PC-9 (cell line): Measurements from ENCODE around the gene NEUROD2. TPM values are rescaled to one million over a fixed set of nuclear protein-coding genes. Genes with fewer than 3 reads are reported as not detected.

Experiments used
- BruUV-seq: library from RNA; stranded (reverse); fragments of 400-500 nt; replicated peaks from 2 replicates; lab custom pipeline; 2021; lab: Mats Ljungman, UMichigan
- CTCF ChIA-PET: fragments of 300-600 bp; sonication (Branson Sonifier 250); formaldehyde crosslinking; loops from one replicate; lab custom pipeline; 2022; ENCODE audit warnings: antibody characterized with exemption; lab: Charles Lee
- POLR2A ChIA-PET: fragments of 300-600 bp; sonication (Branson Sonifier 250); formaldehyde crosslinking; loops from one replicate; lab custom pipeline; 2022; ENCODE audit warnings: antibody characterized with exemption; ENCODE audit not compliant: unreplicated experiment; lab: Charles Lee
- DNase-seq, 2 experiments: peaks; one replicate each; pipeline versions ENCODE4 v3.0.0 to v3.0.0-alpha.2; 2015 to 2022; ENCODE audit warnings: mixed read lengths in 1 of 2
- H2AFZ ChIP-seq: fragments of 200-600 bp; sonication (generic); 2 replicates; pipeline ENCODE4 v1.8.1; 2017; ENCODE audit warnings: antibody characterized with exemption
- H3F3A ChIP-seq: fragments of 200-600 bp; sonication (generic); 2 replicates; pipeline ENCODE4 v1.8.1; 2017; ENCODE audit warnings: antibody characterized with exemption, mild to moderate bottlenecking, low read depth; ENCODE audit not compliant: insufficient read depth
- H3K27ac ChIP-seq: fragments of 200-600 bp; sonication (generic); 2 replicates; pipeline ENCODE4 v1.6.1; 2016; ENCODE audit warnings: mixed run types
- H3K27me3 ChIP-seq: fragments of 200-600 bp; sonication (generic); 2 replicates; pipeline ENCODE4 v1.6.1; 2016; ENCODE audit warnings: low read depth, mixed run types; ENCODE audit not compliant: insufficient read depth
- H3K36me3 ChIP-seq: fragments of 200-600 bp; sonication (generic); 2 replicates; pipeline ENCODE4 v1.6.1; 2016; ENCODE audit warnings: low read depth, mixed run types
- H3K4me1 ChIP-seq: fragments of 200-600 bp; sonication (generic); replicated peaks from 2 replicates; pipeline ENCODE4 v1.6.1; 2016; ENCODE audit warnings: mixed run types; ENCODE audit not compliant: insufficient read depth
- H3K4me2 ChIP-seq: fragments of 200-600 bp; sonication (generic); 2 replicates; pipeline ENCODE4 v1.6.1; 2017; ENCODE audit warnings: mixed run types
- H3K4me3 ChIP-seq: fragments of 200-600 bp; sonication (generic); 2 replicates; pipeline ENCODE4 v1.6.1; 2016; ENCODE audit warnings: mixed run types
- H3K79me2 ChIP-seq: fragments of 200-600 bp; sonication (generic); 2 replicates; pipeline ENCODE4 v1.6.1; 2017; ENCODE audit warnings: low read depth, mixed run types
- H3K9me2 ChIP-seq: fragments of 200-600 bp; sonication (generic); 2 replicates; pipeline ENCODE4 v1.8.1; 2017; ENCODE audit warnings: mild to moderate bottlenecking; ENCODE audit not compliant: insufficient read depth
- H3K9me3 ChIP-seq: fragments of 200-600 bp; sonication (generic); 2 replicates; pipeline ENCODE4 v1.8.1; 2016; ENCODE audit warnings: low read depth; ENCODE audit not compliant: insufficient read depth
- H4K20me1 ChIP-seq: fragments of 200-600 bp; sonication (generic); 2 replicates; pipeline ENCODE4 v1.8.1; 2017; ENCODE audit not compliant: insufficient read depth
- EZH2 ChIP-seq: fragments of 200-600 bp; sonication (generic); IDR thresholded peaks from 2 replicates; pipeline ENCODE4 v1.8.0; 2017; ENCODE audit warnings: antibody characterized with exemption, low read depth
- intact Hi-C: fragments of 100-400 bp; cut with micrococcal nuclease; formaldehyde crosslinking; loops from one replicate; pipeline ENCODE4 v1.10.0; 2022; ENCODE audit not compliant: unreplicated experiment
- total RNA-seq: library from RNA; stranded (reverse); gene quantifications from 2 replicates; pipeline ENCODE4 v1.2.3, GENCODE V29; 2021
- TF ChIP-seq, protein P1 (sequence below): fragments of 200-600 bp; sonication (generic); conservative IDR thresholded peaks from 2 replicates; pipeline ENCODE4 v1.6.1; 2017; ENCODE audit warnings: mixed run types, antibody characterized with exemption, mild to moderate bottlenecking, moderate library complexity

The NEUROD2 gene
- total RNA-seq, 1 experiment from 2014 or later: not detected

DNA sequence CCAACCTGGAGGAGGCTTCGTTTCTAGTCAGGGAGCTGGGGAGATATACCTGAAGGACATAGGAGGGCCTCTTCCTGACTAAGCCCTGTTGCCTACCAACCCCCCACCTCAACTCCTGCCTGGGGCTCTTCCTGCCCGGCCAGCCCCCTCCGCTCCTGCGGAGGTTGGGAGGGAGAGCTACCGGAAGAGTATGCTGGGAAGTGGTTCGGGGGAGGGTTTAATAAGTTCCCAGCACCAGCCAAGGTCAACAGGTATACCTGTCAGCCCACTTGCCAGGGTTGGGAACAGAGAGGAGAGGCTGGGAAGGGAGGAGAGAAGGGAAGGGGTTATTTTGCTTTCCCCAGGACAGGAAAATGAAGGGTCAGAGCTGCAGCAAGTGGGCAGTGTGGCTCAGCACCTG, 23.7 kb upstream of the NEUROD2 start:
- peaks cover 28% of the 10 kb centered on the region for H3K4me1 ChIP-seq
- no peaks in the 10 kb centered on the region for H3K36me3 ChIP-seq
- H4K20me1 ChIP-seq: no peaks in the 10 kb centered on the region
- H3K4me2 ChIP-seq: peak overlapping the region; percentile 44
- TF ChIP-seq, protein P1, sequence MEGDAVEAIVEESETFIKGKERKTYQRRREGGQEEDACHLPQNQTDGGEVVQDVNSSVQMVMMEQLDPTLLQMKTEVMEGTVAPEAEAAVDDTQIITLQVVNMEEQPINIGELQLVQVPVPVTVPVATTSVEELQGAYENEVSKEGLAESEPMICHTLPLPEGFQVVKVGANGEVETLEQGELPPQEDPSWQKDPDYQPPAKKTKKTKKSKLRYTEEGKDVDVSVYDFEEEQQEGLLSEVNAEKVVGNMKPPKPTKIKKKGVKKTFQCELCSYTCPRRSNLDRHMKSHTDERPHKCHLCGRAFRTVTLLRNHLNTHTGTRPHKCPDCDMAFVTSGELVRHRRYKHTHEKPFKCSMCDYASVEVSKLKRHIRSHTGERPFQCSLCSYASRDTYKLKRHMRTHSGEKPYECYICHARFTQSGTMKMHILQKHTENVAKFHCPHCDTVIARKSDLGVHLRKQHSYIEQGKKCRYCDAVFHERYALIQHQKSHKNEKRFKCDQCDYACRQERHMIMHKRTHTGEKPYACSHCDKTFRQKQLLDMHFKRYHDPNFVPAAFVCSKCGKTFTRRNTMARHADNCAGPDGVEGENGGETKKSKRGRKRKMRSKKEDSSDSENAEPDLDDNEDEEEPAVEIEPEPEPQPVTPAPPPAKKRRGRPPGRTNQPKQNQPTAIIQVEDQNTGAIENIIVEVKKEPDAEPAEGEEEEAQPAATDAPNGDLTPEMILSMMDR: no peak
- TF ChIP-seq EZH2: no peak
- POLR2A ChIA-PET: interaction anchor here (0.7 kb wide), 2 partner anchors 10 to 48 kb away, joined by 3 to 11 read pairs; no protein-coding TSS in a partner anchor
- H3K79me2 ChIP-seq: no peaks in the 10 kb centered on the region
- CTCF ChIA-PET: interaction anchor here (0.9 kb wide), 1 partner anchor 10 kb away, joined by 3 read pairs; no protein-coding TSS in a partner anchor
- no TSS peak for BruUV-seq
- peak; percentile 25 to 56 for DNase-seq
- no peaks in the 10 kb centered on the region for H3K27me3 ChIP-seq
- no peaks in the 10 kb centered on the region for H3K9me2 ChIP-seq
- H3K27ac ChIP-seq: peak overlapping the region; percentile 37; the same call in 1 of the 2 replicates
- intact Hi-C loops: loop anchor here (5.0 kb wide), 1 partner anchor 106 kb away; the partner anchor contains the start of gene GRB7
- no peak overlapping the region for H2AFZ ChIP-seq
- H3K9me3 ChIP-seq: no peaks in the 10 kb centered on the region
- H3F3A ChIP-seq: peaks cover 8% of the 10 kb centered on the region; the same call in 1 of the 2 replicates
- H3K4me3 ChIP-seq: peak overlapping the region; percentile 26; the same call in 1 of the 2 replicates

DNA sequence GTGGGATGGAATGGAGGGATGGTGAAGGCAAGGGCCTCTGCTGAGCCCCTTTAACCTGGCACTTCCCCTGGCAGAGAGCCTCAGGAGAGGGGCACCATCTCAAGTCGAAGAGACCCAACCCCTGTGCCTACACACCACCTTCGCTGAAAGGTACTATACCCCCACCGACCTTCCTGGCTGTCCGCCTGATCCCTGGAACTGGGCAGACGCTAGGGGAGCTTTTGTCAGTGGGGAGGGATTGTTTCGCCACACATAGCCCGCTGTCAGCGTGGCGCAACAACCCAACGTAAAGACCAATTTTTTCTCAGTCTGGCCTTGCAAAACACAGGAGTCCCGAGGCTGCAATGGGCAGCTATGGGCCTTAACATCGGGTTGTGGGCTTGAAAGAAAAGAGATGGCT, 22.2 kb upstream of the NEUROD2 start:
- no peak for DNase-seq
- ChIA-PET CTCF (interaction anchor here (0.6 kb wide), 1 partner anchor 381 kb away, joined by 3 read pairs; no protein-coding TSS in a partner anchor), POLR2A (no interaction called here)
- intact Hi-C loops: loop anchor here (5.0 kb wide), 1 partner anchor 107 kb away; the partner anchor contains the start of gene GRB7
- no peaks in the 10 kb centered on the region for H4K20me1 ChIP-seq
- H2AFZ ChIP-seq: no peak overlapping the region
- no peaks in the 10 kb centered on the region for H3K27me3 ChIP-seq
- peaks cover 8% of the 10 kb centered on the region; the same call in 1 of the 2 replicates for H3F3A ChIP-seq
- H3K36me3 ChIP-seq: no peaks in the 10 kb centered on the region
- TF ChIP-seq, protein P1: no peak
- no peak for TF ChIP-seq EZH2
- no peak overlapping the region for H3K27ac ChIP-seq
- H3K4me2 ChIP-seq: no peak overlapping the region
- BruUV-seq: no TSS peak
- peaks cover 25% of the 10 kb centered on the region for H3K4me1 ChIP-seq
- no peaks in the 10 kb centered on the region for H3K79me2 ChIP-seq
- no peaks in the 10 kb centered on the region for H3K9me3 ChIP-seq
- no peaks in the 10 kb centered on the region for H3K9me2 ChIP-seq
- H3K4me3 ChIP-seq: no peak overlapping the region

DNA sequence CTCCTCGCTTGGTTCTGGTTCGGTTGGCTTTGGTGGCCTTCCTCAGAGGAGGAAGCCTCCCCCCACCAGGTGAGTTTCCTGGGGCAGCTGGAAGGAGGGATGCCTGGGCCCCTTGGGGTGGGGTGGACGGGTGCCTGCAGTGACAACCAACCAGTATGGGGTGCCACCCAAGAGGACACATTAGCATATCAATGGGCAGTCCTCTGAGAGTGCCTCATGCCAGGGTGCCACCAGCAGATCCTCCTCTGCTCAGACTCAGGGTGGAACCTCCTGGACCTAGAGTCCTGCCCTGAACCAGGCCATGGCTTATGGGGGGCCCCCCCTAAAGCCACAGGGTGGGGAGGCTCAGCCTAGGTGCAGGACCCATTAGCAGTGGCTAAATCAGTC, 21.8 kb upstream of the NEUROD2 start:
- H3K9me2 ChIP-seq: no peaks in the 10 kb centered on the region
- intact Hi-C loops: no loop called here
- no TSS peak for BruUV-seq
- no peaks in the 10 kb centered on the region for H4K20me1 ChIP-seq
- no peaks in the 10 kb centered on the region for H3K27me3 ChIP-seq
- no peaks in the 10 kb centered on the region for H3K79me2 ChIP-seq
- ChIA-PET CTCF (no interaction called here), POLR2A (no interaction called here)
- no peak overlapping the region for H3K4me3 ChIP-seq
- peaks cover 25% of the 10 kb centered on the region for H3K4me1 ChIP-seq
- H3F3A ChIP-seq: peaks cover 8% of the 10 kb centered on the region; the same call in 1 of the 2 replicates
- DNase-seq: no peak
- TF ChIP-seq, protein P1: no peak
- TF ChIP-seq EZH2: no peak
- no peak overlapping the region for H2AFZ ChIP-seq
- H3K4me2 ChIP-seq: no peak overlapping the region
- no peaks in the 10 kb centered on the region for H3K9me3 ChIP-seq
- H3K27ac ChIP-seq: no peak overlapping the region
- no peaks in the 10 kb centered on the region for H3K36me3 ChIP-seq
